Activated CD4-positive, CD25-positive, alpha-beta regulatory T cell (primary cell): Measurements from ENCODE around the gene DDI1.
"Not testable (repeated sequence)": the region's sequence is repeated elsewhere in the genome, so short reads cannot be mapped to it uniquely, and the experiment has no call there.

ENCODE experiments used
- DNase-seq, 4 experiments: peaks; one replicate each; lab custom pipeline; 2025; lab: John Stamatoyannopoulos, UW

DDI1 gene

DNA sequence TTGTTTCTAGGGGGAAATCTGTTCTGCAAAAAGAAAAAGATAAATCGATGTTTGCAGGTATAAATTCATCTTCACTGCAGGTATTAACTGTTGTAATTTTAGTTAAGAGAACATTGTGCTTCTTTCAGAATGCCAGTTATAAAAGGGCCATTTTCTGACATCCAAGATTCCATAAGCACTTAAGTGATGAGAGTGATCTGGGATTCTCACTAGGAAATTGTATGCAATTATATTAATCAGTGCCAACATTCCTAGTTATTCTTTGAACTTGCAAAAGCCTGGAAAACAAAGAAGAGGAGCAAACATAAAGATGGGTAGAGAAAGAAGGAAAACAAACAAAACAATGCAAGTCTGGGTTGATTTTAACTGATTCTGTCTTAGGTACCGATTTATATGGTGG is 5.4 kb downstream of the DDI1 start:
- DNase-seq, result no peak

DNA sequence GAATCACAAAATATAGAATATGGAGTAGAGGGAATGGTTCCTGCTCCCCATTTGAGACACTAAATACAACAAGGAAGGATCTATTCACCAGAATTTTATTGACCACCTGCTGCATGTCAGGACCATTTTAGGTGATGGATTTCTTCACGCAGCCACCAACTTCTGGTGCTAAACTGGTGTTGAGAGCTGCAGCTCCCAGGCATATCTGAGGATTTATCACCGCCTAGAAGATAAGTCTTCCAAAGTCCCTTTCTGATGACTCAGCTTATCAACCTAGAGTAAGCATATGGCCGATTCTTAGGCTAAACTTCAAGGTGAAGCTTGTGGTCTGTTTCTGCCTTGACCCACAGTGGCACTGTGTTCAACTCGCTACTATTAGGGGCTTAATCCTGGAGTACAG is 6.7 kb downstream of the DDI1 start:
- DNase-seq, result no peak

DNA sequence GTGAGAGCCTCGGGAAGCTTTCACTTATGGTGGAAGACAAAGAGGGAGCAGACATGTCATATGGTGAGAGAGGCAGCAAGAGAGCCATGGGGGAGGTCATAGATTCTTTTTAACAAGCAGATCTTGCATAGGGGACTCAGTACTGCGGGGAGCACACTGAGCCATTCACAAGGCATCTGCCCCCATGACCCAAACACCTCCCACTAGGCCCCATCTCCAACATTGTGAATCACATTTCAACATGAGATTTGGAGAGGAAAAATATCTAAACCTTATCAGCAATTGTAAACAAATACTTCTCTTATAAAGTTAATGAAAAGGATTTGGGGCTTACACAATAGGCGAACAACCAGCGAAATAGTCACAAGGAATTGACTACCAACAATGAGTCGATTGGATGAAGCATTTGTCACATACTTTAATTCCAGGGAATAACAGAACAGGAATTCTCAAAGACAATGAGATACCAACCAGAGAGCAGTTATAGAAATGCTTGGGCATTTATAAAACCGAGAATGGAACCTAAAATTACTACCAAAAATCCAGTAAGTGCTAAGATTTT is 7.3 kb downstream of the DDI1 start:
- no peak for DNase-seq

DNA sequence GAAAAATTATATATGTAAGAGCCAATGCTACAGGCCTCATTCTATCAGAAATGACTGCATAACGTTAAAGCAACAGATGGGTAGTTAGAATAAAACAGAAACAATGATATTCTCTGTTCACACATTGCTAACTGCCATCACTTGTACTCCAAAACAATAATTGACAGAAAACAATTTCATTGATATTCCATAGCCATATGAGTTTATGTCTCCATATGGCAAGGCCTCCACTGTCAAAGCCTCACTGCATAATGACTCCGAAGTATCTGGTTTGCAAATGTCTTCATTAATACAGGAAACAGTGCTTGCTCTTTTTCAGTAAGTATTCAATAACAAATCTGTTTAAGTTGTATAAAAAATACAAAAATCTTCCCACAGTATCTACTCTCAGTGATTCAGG is 9.9 kb downstream of the DDI1 start:
- DNase-seq, result no peak

DNA sequence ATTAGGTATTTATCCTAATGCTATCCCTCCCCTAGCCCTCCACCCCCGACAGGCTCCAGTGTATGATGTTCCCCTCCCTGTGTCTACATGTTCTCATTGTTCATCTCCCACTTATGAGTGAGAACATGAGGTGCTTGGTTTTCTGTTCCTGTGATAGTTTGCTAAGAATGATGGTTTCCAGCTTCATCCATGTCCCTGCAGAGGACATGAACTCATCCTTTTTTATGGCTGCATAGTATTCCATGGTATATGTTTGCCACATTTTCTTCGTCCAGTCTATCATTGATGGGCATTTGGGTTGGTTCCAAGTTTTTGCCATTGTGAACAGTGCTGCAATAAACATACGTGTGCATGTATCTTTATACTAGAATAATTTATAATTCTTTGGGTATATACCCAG is 10.4 kb downstream of the DDI1 start:
- not testable (repeated sequence) for DNase-seq

DNA sequence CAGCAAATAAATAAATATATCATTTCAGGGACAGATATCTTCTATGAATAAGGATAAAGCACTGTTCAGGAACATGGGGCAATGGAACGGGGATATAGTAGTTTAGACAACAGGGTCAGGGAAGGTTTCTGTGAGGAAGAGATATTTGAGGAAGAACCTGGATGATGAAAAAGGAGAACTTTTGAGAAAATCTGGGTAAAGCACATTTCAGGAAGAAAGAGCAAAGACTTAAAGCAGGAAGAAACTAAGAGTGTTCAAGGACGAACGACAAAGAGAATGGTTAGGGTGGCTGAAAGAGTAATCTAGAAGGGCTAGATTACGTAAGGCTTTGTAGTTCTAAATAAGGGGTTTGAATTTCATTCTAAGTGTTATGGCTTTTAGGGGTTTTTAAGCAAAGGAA is 12.7 kb downstream of the DDI1 start:
- no peak for DNase-seq

DNA sequence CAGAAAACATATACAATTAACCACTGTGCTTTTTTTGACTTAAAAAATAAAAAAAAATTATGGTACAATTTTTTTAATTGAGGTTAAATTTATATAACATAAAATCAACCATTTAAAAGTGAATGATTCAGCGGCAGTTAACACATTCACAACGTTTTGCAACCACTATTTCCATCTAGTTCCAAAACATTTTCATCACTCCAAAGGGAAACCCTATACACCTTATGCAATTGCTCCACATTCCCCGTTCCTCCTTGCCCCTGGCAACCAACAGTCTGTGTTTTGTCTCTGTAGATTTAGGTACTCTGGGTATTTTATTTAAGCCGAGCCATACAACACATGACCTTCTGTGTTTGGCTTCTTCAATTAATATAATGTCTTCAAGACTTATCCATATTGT is 15.3 kb downstream of the DDI1 start:
- DNase-seq, result no peak

DNA sequence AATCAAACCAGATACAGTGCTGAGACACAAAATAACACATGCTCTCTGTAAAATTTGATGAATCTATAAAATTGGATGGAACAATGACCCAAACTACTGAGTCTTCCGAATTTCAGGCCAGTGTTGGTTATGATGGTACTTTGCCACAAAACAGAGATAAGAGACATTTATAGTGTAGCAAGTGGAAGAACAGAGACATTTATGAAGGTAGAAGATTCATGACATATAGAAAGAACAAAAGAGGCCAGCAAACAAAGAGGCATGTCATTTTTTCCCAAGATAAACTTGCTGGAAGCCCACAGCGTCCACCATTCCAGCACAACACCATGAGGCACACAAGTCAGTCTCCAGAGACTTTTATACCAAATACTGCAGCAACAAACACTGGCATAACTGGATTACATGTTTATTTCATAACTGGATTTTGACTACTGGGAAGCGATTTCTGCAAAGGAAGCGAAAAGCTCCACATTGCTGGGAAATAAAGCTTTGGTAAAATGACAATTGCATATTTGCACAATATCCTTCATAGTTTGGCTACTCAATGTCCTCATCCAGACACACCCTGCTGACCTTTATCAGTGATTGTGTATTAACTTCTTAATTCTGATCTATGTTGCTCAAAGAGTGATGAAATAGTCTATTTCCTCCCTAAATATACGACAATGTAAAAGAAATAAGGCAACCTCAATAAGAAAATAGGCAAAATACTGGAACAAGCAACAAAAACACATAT is 17.5 kb downstream of the DDI1 start:
- no peak for DNase-seq

DNA sequence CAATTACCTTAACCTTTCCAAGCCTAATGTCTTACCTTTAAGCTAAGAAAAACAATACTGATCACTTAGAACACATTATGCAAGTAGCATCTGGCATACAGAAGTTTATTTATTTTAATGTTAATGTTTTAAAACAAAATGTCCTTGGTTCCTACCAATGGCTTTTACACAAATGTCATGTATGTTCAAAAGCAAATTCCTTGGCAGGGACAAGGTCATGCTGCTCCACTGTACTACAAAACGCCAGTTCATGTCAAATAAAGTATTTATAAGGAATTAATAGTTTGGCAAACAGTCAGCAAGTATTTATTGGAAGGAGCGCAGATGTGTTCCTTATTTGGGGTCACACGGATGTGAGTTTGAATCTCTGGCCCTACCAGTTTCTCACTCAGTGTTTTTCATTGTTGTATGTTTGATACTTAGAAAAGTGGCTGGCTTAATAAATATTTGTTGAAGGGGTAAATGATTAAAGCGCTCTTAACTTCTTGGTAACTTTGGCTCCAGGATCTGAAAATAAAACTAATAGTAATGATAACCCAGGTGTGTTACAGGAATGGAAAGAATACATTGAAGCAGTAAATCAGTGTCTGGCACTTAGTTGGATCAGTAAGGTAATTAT is 18.6 kb downstream of the DDI1 start:
- no peak for DNase-seq

DNA sequence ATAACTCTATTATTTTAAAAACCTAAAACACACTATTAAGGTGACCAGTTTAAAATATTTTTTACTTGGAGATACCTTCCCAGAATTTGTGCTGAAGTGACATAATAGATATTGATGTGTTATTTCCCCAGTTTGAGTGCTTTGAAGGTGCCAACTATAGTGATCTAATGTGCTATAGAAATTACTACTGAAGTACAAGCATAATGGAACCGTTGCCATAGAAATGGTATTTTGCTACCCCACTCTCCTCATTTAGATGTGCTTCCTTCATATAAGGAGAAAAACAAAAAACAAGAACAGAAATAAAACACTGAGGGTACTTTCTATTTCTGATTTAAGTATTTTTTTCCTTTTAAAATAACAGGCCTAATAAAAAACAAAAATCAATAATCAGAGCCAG is 19.2 kb downstream of the DDI1 start:
- no peak for DNase-seq

DNA sequence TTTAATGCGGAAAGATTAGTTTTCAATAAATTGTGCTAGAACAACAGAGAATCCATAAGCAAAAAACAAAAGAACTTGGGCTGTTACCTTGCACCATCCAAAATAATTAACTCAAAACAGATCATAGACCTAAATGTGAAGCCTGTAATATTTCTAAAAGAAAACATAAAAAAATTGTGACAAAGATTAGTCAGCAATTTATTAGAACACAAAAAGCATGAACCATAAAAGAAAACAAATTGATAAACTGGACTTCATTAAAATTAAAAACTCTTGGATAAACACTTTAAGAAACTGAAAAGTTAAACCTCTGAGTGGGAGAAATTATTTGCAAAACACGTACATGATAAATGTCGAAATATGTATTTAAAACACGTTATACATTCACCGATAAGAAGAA is 21.5 kb downstream of the DDI1 start:
- no peak for DNase-seq

DNA sequence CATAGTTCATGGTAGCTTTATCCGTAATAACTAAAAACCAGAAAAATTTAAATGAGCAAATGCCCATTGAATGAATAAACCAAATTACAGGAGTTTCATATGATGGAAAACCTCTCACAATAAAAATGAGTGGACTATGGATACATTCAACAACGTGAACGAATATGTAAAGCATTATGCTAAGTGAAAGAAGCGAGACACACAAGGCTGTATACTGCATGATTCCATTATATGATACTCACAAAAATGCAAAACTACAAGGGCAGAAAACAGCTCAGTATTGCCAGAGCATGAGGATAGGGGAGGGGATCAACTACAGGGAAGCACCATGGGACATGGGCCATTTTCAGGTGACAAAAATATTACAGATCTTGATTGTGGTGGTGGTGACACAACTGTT is 22.2 kb downstream of the DDI1 start:
- no peak for DNase-seq

DNA sequence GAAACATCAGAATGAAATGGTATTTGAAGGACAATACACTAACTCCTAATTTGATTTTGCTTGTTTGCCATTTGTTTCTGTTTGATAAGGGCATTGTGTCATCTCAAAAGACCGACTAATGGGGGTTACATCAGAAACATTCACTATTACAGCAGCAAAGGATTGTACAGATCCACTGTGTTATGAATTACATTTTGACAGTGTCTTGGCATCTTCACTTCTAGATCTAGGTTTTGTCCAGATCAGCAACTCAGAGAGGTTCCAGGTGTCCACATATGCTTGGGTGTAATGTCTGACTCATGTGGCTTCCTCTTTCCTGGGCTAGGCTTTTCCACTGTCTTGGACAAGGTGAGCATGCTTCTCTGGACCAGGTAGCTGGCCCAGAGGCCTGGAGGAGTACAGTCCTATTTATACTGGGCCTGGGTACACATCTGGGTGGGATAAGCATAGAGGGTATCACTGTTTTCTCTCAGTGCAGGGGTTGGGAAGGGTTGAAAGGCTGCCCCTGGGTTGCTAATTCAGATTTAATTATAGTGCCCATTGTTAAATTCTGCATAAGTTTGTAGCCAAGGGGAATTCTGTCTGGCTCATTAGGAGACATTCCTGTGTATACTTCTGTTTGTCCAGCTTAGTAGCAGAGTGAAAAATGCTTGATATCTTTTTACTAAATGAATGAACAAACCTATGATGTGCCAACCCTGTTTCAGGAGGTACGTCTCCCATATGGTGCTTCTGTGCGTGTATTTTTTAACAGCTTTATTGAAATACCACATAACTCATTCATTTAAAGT is 23.8 kb downstream of the DDI1 start:
- no peak for DNase-seq

DNA sequence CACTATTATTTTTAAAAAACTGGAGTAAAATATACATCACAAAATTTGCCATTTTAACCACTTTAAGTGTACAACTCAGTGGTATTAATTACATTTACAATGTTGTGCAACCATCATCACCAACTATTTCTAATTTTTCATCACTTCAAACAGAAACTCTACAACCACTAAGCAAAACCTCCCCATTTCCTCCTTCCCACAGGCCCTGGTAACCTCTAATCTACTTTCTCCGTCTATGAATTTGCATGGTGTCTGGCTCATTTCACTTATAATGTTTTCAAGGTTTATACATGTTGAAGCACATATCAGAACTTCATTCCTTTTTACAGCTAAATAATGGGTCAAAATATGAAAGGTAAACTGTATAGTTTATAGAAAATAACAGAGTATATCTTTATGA is 24.4 kb downstream of the DDI1 start:
- DNase-seq, result no peak

DNA sequence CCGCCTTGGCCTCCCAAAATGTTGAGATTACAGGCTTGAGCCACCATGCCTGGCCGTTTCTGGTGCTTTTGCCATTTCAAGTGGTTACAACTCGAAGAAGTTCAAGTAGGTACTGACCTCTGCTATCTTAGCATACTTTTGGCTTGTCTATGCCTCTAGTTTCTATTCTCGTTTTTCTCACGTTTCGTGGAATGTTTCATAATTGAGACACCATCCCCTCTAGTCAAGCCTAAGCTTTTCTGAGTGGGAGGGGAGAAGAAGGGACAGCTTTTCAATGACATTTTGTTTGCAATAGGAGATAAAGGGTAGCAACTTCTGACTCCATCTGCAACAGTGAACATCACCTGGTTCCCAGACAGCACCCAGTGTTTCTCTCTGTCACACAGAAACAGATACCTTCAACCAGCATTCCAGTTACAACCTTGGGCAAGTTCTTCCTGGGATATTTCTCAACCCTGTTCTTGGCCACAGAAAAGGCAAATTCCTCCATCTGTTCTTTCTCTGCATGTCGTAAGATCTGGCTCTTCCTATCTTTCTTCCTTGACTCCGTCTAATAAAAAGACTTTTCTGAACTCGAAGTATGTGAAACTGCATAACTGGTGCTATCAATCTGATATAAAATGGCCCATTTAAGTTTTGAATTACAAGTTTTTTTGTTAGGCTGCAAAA is 25.5 kb downstream of the DDI1 start:
- no peak for DNase-seq

DNA sequence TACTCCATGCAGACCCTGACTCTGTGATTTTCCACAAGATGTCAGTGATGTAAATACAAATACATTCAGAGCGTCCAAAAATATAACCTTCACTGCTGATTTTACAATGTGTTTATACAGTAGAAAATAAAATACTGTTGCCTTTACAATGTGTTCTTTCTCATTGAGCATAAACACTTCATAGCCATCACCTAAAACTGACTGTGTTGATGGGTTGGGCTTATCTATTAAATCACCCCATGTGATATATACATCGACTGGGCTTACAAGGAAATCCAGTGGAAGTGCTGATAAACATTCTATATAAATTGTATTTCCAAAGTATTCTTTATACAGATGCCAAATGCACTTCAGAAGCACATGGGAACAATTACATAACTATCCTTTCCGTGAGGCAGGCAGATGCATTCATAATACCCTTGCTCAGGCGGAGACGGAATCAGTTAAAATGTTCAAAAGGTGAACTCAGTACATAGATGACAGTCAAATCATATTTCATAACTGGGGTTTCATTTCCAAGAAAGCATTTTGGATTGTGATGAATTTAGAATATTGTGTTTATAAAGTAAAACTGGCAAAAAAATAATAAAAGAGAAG is 27.7 kb downstream of the DDI1 start:
- no peak for DNase-seq

DNA sequence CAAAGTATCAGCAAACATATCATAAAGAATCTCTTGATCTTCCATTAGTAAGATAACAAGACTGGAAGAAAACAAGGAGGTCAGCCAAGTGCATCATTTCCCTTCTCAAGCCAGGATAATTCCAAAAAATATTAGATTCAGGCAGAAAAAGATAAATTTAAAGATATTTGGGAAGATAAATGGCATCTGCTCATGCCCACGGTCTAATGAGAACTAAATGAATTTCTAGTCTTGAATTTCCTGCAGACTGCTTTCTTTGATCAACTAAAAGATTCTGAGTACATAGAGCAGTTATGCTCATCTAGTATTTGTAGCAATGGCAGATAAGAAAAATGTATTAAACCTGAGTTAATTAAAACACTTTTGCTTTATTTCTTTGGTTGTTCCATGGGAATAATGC is 31.1 kb downstream of the DDI1 start:
- no peak for DNase-seq

DNA sequence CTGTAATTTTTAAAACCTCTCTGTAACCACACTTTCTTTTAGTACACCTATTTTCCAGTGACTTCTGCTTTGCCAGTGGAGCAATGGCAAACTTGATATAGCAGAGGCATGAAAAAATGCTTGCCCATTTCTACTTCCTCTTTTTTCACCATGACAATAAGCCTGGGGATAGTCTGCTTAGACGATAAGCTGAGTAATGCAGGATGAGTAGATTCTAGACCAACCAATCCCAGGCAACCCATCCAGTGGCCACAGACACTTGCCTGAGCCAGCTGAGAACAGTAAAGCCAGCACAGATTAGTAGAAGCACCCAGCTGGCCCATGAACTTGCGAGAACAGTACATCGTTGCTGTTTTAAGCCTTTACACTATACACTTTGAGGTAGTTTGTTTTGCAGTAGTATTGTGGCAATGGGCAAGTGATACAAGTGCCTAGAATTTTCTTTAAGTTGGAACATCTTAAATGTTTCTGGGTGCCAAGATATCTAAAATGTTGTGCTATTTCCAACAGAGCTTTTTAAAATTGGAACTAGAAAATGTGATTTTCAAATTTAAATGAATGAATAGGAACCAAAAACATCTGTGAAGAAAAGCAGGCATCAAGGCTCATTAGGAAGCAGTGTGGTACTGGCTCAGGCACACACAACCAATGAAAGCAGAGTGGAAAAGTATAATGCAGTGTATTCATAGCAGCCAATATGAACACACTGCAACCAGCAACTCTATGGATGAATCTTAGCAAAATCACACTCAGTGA is 37.7 kb downstream of the DDI1 start:
- no peak for DNase-seq

DNA sequence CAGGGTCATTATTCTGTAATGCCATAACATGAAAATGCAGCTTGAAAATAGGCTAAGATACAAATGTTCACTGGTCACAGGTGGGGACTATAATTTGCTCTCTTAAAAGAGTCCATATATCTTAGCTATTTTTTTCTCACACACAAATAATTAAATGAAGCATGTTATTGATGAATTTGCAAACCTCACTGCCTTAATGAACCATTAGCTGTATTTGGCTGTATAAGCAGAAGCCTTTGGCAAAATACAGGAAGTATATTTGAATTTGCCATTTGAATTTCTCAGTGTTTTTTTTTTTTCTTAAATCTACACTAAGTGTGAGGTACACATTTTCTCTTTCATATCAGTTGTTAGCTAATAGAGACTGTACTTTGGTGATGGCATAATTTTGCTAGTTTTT is 38.7 kb downstream of the DDI1 start:
- no peak for DNase-seq

DNA sequence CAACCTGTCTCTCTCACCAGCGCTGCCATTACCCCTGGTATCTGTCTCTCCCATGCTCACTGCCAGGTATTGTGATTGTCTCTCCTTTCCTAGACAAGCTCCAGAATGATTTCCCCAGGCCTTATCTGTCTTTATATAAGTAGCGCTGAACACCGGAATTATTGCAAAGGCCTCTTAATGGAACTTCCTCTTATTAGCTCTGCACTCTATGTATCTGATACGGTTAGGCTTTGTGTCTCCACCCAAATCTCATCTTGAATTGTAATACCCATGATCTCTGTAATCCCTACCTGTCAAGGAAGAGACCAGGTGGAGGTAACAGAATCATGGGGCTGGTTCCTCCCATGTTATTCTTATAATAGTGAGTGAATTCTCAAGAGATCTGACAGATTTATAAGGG is 39.3 kb downstream of the DDI1 start:
- no peak for DNase-seq

DNA sequence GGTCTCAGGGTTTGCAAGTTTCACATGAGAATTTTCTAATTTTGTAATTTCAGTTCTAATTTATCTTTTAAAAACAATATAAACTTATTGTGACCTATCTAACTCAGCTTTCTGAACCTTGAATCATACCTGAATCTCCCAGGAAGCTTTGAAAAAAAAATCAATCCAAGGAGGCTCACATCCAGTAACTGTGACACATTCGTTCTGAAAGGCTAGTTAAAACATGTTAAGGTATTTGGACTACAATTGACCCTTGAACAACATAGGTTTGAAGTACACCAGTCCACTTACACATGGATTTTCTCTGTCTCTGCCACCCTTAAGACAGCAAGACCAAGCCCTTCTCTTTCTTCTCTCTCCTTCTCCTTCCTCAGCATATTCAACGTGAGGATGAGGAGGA is 40.0 kb downstream of the DDI1 start:
- DNase-seq, result no peak
